GM12878 (cell line): ENCODE measurements around the gene TRPV6. TPM values are rescaled to one million over a fixed set of nuclear protein-coding genes. Genes with fewer than 3 reads are reported as not detected.

Experiments
- ATAC-seq: fragments of 200-7000 bp; cut with Tn5 transposase; 3 replicates; pipeline ENCODE4 v1.9.1; 2020; ENCODE audit warnings: mild to moderate bottlenecking, moderate library complexity
- BruUV-seq: library from RNA; stranded (reverse); fragments of 400-500 nt; replicated peaks from 2 replicates; lab custom pipeline; 2021; lab: Mats Ljungman, UMichigan
- CTCF ChIA-PET: fragments of 300-600 bp; sonication (Branson Sonifier 250); formaldehyde crosslinking; extraction: SDS; loops from one replicate; lab custom pipeline; 2021; ENCODE audit warnings: inconsistent platforms; lab: Yijun Ruan, JAX
- POLR2A ChIA-PET: fragments of 350-600 bp; formaldehyde crosslinking; extraction: SDS; loops from one replicate; lab custom pipeline; 2021; ENCODE audit warnings: inconsistent platforms; lab: Charles Lee
- RAD21 ChIA-PET: fragments of 300-600 bp; sonication (Branson Sonifier 250); formaldehyde crosslinking; loops from one replicate; lab custom pipeline; 2023; ENCODE audit warnings: antibody characterized with exemption; ENCODE audit not compliant: unreplicated experiment; lab: Charles Lee
- SMC1A ChIA-PET: fragments of 300-600 bp; sonication (Branson Sonifier 250); formaldehyde crosslinking; loops from one replicate; lab custom pipeline; 2023; ENCODE audit not compliant: unreplicated experiment, uncharacterized antibody; lab: Charles Lee
- DNase-seq: peaks from one replicate; pipeline ENCODE4 v3.0.0-alpha.2; 2011; ENCODE audit warnings: low read depth, low spot score
- FAIRE-seq: peaks from 3 replicates; lab custom pipeline; 2011; peaks lifted over from hg19 to GRCh38; lab: Jason Lieb, UNC
- H2AFZ ChIP-seq: 2 replicates; pipeline ENCODE4 v1.6.0; 2011; ENCODE audit warnings: low read depth, low read length, control low read depth; ENCODE audit not compliant: control insufficient read depth
- H3K27ac ChIP-seq: 2 replicates; pipeline ENCODE4 v1.5.1; 2011; ENCODE audit warnings: control low read depth; ENCODE audit not compliant: control insufficient read depth, insufficient read depth
- H3K27me3 ChIP-seq, 2 experiments: replicated peaks in 1 of 2; 2 replicates each; pipeline versions ENCODE4 v1.6.0 to v1.6.1; 2011; ENCODE audit warnings: low read length in 1 of 2; ENCODE audit not compliant: control insufficient read depth in 2 of 2, insufficient read depth in 2 of 2
- H3K36me3 ChIP-seq, 2 experiments: 2 replicates each; pipeline ENCODE4 v1.5.1; 2011; ENCODE audit warnings: low read length in 1 of 2; ENCODE audit not compliant: control insufficient read depth in 2 of 2, insufficient read depth in 2 of 2
- H3K4me1 ChIP-seq: 2 replicates; pipeline ENCODE4 v1.6.1; 2011; ENCODE audit warnings: mild to moderate bottlenecking, low read length, moderate library complexity, mixed read lengths; ENCODE audit not compliant: control insufficient read depth, insufficient read depth
- H3K4me2 ChIP-seq: 2 replicates; pipeline ENCODE4 v1.6.0; 2011; ENCODE audit warnings: control low read depth; ENCODE audit not compliant: control insufficient read depth, insufficient read depth
- H3K4me3 ChIP-seq: fragments of 200-600 bp; sonication (generic); 2 replicates; pipeline ENCODE4 v1.5.1; 2016
- H3K79me2 ChIP-seq: 2 replicates; pipeline ENCODE4 v1.6.0; 2011; ENCODE audit warnings: low read length; ENCODE audit not compliant: control insufficient read depth, insufficient read depth
- H3K9ac ChIP-seq: 2 replicates; pipeline ENCODE4 v1.8.0; 2011; ENCODE audit warnings: low read length, control low read depth, mixed read lengths; ENCODE audit not compliant: control insufficient read depth, insufficient read depth
- H3K9me3 ChIP-seq: replicated peaks from 3 replicates; pipeline ENCODE4 v1.5.1; 2011; ENCODE audit warnings: mild to moderate bottlenecking, low read length; ENCODE audit not compliant: control insufficient read depth, insufficient read depth
- H4K20me1 ChIP-seq: 2 replicates; pipeline ENCODE4 v1.6.0; 2011; ENCODE audit not compliant: control insufficient read depth, insufficient read depth
- HDAC2 ChIP-seq: fragments of 200-600 bp; sonication (generic); IDR thresholded peaks from 2 replicates; pipeline ENCODE4 v1.6.1; 2017
- HDAC6 ChIP-seq: fragments of 200-600 bp; sonication (generic); IDR thresholded peaks from one replicate; pipeline ENCODE4 v1.8.0; 2017; ENCODE audit warnings: antibody characterized with exemption; ENCODE audit not compliant: unreplicated experiment
- IKZF1 ChIP-seq: fragments of 450-650 bp; conservative IDR thresholded peaks from 2 replicates; pipeline ENCODE4 v1.6.1; 2017; ENCODE audit warnings: antibody characterized with exemption, mild to moderate bottlenecking
- POLR2A ChIP-seq: IDR thresholded peaks from 2 replicates; pipeline ENCODE4 v1.6.1; 2011; ENCODE audit warnings: low read depth, mild to moderate bottlenecking, low read length
- TAF1 ChIP-seq: IDR thresholded peaks from 2 replicates; pipeline ENCODE4 v1.6.1; 2011; ENCODE audit warnings: mild to moderate bottlenecking, low read depth, low read length, borderline replicate concordance
- TARDBP ChIP-seq: IDR thresholded peaks from 2 replicates; pipeline ENCODE4 v1.6.1; 2016; ENCODE audit warnings: borderline replicate concordance
- ZNF207 ChIP-seq: fragments of 450-650 bp; IDR thresholded peaks from 2 replicates; pipeline ENCODE4 v1.6.1; 2014; ENCODE audit warnings: antibody characterized with exemption, mild to moderate bottlenecking, borderline replicate concordance
- WGBS: methylation state at CpG from one replicate; pipeline ENCODE4 v1.1.6; 2016; ENCODE audit warnings: low lambda C conversion rate; ENCODE audit not compliant: insufficient replicate concordance, insufficient coverage; ENCODE audit errors: missing lambda C conversion rate; 5-methylcytosine and 5-hydroxymethylcytosine counted together
- in situ Hi-C: fragments of 300-500 bp; cut with MboI; formaldehyde crosslinking; loops from 9 replicates; pipeline ENCODE4 v1.14.3; 2018; ENCODE audit warnings: mixed read lengths
- intact Hi-C: fragments of 100-400 bp; cut with micrococcal nuclease; formaldehyde crosslinking; loops from one replicate; pipeline ENCODE4 v1.14.2; 2022; ENCODE audit not compliant: unreplicated experiment
- polyA plus RNA-seq, 11 experiments: library from polyadenylated mRNA; depleted of rRNA in 4 of 11; unstranded in 6 of 11; stranded (reverse) in 5 of 11; fragments of >200 nt; fragmentation: Nextera tagmentation in 4 of 11; fragmentation: Illumina TruSeq in 1 of 11; extraction: Ambion mirVana in 4 of 11; extraction: Trizol in 1 of 11; gene quantifications; 1 replicate in 1 of 11; 2 replicates in 10 of 11; pipeline versions ENCODE4 v1.2.1 to v1.2.3, GENCODE V29; 2011 to 2016; ENCODE audit warnings: inconsistent platforms in 2 of 11, missing spikeins in 2 of 11, low read depth in 1 of 11
- total RNA-seq, 4 experiments: library from RNA; depleted of rRNA in 3 of 4; stranded (reverse); fragments of >200 nt in 3 of 4; fragmentation: Illumina TruSeq in 1 of 4; extraction: Trizol in 1 of 4; gene quantifications; 2 replicates each; pipeline versions ENCODE4 v1.2.1 to v1.2.3, GENCODE V29; 2013 to 2021
- TF ChIP-seq, protein P1 (sequence below): fragments of 450-650 bp; IDR thresholded peaks from 2 replicates; pipeline ENCODE4 v1.6.1; 2017; ENCODE audit warnings: borderline replicate concordance
- TF ChIP-seq, protein P2 (sequence below): fragments of 450-650 bp; IDR thresholded peaks from 2 replicates; pipeline ENCODE4 v1.6.1; 2017; ENCODE audit warnings: low read depth, mild to moderate bottlenecking, moderate library complexity

Gene TRPV6
- total and polyA plus RNA-seq, 10 of the 15 experiments (the other 5 are each of a cell fraction or from before 2014, with no cell fraction given): not detected

DNA sequence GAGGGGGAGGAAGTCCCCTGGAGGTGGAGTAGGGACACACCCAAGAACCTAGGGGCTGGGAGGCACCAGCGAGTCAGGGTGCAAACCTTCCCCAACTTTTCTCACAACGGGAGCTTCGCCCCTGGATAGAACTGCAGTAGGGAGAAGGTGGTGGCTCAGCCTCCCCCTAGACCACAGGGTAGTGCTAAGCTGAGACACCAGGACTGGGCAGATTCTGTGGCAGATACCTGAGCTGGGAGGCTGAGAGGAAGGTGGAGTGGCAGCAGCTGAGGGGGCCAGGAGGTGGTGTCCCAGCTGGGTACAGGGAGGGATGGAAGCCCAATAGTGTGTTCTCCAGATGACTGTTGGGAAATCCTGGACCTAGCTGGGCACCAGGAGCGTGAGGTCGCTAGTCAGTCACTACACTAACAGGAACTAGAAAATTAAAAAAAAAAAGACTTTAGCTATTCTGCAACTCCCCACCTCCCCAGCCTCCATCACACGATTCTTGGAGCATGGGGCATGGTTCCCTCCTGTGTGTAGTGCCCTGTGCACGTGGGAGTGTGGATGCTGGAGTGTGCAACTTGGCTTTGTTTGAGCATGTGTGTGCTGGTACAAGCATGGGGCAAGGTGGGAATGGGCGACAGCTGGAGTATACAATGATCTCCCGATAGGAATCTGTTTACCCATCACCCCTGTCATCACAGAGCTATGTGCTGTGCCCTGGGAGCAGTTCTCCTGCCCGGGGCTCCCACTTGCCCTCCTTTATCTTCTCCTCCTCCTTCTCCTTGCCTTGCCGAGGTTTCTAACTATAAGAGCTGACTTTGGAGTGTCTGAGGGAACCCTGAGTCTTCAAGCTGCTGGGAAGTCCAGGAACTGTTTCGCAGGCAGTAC is 8.8 kb upstream of the TRPV6 start:
- Histone ChIP-seq H3K4me2 (no peak overlapping the region), H4K20me1 (no peaks in the 10 kb centered on the region), H3K4me1 (no peaks in the 10 kb centered on the region), H3K9me3 (no peaks in the 10 kb centered on the region), H3K9ac (no peak overlapping the region), H3K27me3 (peaks cover 0 to 3% of the 10 kb centered on the region in 2 experiments; a peak in 3 of 4 replicates), H3K36me3 (no peaks in the 10 kb centered on the region), H3K79me2 (no peaks in the 10 kb centered on the region), H3K4me3 (no peak overlapping the region), H3K27ac (no peak overlapping the region), H2AFZ (no peak overlapping the region)
- POLR2A ChIA-PET: interaction anchor here (1.0 kb wide), 1 partner anchor 17 kb away, joined by 6 read pairs; no protein-coding TSS in a partner anchor
- ATAC-seq (no peak), FAIRE-seq (no peak), DNase-seq (no peak)
- no TSS peak for BruUV-seq
- in situ Hi-C loops (no loop called here), intact Hi-C loops (no loop called here)
- WGBS: 3% methylated on average over 12 of the region's 12 CpGs
- RAD21 ChIA-PET: no interaction called here
- SMC1A ChIA-PET: no interaction called here
- TF ChIP-seq TAF1 (no peak), ZNF207 (no peak), TARDBP (no peak), HDAC2 (no peak), HDAC6 (no peak), IKZF1 (no peak), POLR2A (no peak)
- TF ChIP-seq, protein P1, sequence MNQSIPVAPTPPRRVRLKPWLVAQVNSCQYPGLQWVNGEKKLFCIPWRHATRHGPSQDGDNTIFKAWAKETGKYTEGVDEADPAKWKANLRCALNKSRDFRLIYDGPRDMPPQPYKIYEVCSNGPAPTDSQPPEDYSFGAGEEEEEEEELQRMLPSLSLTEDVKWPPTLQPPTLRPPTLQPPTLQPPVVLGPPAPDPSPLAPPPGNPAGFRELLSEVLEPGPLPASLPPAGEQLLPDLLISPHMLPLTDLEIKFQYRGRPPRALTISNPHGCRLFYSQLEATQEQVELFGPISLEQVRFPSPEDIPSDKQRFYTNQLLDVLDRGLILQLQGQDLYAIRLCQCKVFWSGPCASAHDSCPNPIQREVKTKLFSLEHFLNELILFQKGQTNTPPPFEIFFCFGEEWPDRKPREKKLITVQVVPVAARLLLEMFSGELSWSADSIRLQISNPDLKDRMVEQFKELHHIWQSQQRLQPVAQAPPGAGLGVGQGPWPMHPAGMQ: no peak
- TF ChIP-seq, protein P2, sequence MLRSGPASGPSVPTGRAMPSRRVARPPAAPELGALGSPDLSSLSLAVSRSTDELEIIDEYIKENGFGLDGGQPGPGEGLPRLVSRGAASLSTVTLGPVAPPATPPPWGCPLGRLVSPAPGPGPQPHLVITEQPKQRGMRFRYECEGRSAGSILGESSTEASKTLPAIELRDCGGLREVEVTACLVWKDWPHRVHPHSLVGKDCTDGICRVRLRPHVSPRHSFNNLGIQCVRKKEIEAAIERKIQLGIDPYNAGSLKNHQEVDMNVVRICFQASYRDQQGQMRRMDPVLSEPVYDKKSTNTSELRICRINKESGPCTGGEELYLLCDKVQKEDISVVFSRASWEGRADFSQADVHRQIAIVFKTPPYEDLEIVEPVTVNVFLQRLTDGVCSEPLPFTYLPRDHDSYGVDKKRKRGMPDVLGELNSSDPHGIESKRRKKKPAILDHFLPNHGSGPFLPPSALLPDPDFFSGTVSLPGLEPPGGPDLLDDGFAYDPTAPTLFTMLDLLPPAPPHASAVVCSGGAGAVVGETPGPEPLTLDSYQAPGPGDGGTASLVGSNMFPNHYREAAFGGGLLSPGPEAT: no peak
- CTCF ChIA-PET: interaction anchor here (1.0 to 1.4 kb wide), 2 partner anchors 13 to 15 kb away, joined by 3 read pairs; no protein-coding TSS in a partner anchor
